Activated naive CD8-positive, alpha-beta T cell treated with anti-CD3 and anti-CD28 coated beads, Interleukin-2, amount 50 U/mL, for 16 hours (primary cell): Measurements from ENCODE around the gene RTN4IP1.
"Not testable (repeated sequence)": the region's sequence is repeated elsewhere in the genome, so short reads cannot be mapped to it uniquely, and the experiment has no call there.

Experiments used
- DNase-seq: peaks from one replicate; pipeline ENCODE4 v3.0.0-alpha.2; 2020; ENCODE audit warnings: low read depth, low spot score

Gene RTN4IP1

GRCh38 chr6:106628658-106629102 is 618 bp downstream of the RTN4IP1 start:
- DNase-seq: no peak

- not testable (repeated sequence) for DNase-seq
Measured at GRCh38 chr6:106627760-106628159, 1.5 kb downstream of the RTN4IP1 start.

GRCh38 chr6:106626485-106626884 is 2.8 kb downstream of the RTN4IP1 start:
- DNase-seq: no peak

GRCh38 chr6:106623039-106623438 is 6.3 kb downstream of the RTN4IP1 start:
- DNase-seq: no peak

- DNase-seq: no peak
Measured at GRCh38 chr6:106622412-106622811, 6.9 kb downstream of the RTN4IP1 start.

- DNase-seq: no peak
Measured at GRCh38 chr6:106620931-106621672, 8.2 kb downstream of the RTN4IP1 start.

GRCh38 chr6:106619223-106619622 is 10.1 kb downstream of the RTN4IP1 start:
- DNase-seq: no peak

GRCh38 chr6:106618324-106618723 is 11.0 kb downstream of the RTN4IP1 start:
- no peak for DNase-seq

- no peak for DNase-seq
Measured at GRCh38 chr6:106617857-106618256, 11.4 kb downstream of the RTN4IP1 start.

- no peak for DNase-seq
Measured at GRCh38 chr6:106617302-106617701, 12.0 kb downstream of the RTN4IP1 start.

- no peak for DNase-seq
Measured at GRCh38 chr6:106614592-106615257, 14.6 kb downstream of the RTN4IP1 start.

- DNase-seq: no peak
Measured at GRCh38 chr6:106614166-106614565, 15.1 kb downstream of the RTN4IP1 start.

- DNase-seq: no peak
Measured at GRCh38 chr6:106613590-106613989, 15.7 kb downstream of the RTN4IP1 start.

GRCh38 chr6:106612671-106613416 is 16.5 kb downstream of the RTN4IP1 start:
- DNase-seq: no peak

- DNase-seq: no peak
Measured at GRCh38 chr6:106611030-106611429, 18.3 kb downstream of the RTN4IP1 start.

GRCh38 chr6:106609699-106610098 is 19.6 kb downstream of the RTN4IP1 start:
- DNase-seq: no peak

- DNase-seq: no peak
Measured at GRCh38 chr6:106608080-106608668, 21.1 kb downstream of the RTN4IP1 start.

GRCh38 chr6:106600329-106600728 is 29.0 kb downstream of the RTN4IP1 start:
- DNase-seq: no peak

GRCh38 chr6:106599440-106599839 is 29.9 kb downstream of the RTN4IP1 start:
- no peak for DNase-seq

- DNase-seq: no peak
Measured at GRCh38 chr6:106591111-106591825, 38.0 kb downstream of the RTN4IP1 start.

GRCh38 chr6:106588937-106589336 is 40.4 kb downstream of the RTN4IP1 start:
- DNase-seq: not testable (repeated sequence)
